HG03060 (cell line): ENCODE measurements around the gene APBB2.

Experiments used
- ATAC-seq: cut with Tn5 transposase; IDR thresholded peaks from one replicate; pipeline ENCODE4 v1.9.1; 2021; ENCODE audit warnings: low read depth, moderate number of reproducible peaks; ENCODE audit not compliant: unreplicated experiment

APBB2 gene

DNA sequence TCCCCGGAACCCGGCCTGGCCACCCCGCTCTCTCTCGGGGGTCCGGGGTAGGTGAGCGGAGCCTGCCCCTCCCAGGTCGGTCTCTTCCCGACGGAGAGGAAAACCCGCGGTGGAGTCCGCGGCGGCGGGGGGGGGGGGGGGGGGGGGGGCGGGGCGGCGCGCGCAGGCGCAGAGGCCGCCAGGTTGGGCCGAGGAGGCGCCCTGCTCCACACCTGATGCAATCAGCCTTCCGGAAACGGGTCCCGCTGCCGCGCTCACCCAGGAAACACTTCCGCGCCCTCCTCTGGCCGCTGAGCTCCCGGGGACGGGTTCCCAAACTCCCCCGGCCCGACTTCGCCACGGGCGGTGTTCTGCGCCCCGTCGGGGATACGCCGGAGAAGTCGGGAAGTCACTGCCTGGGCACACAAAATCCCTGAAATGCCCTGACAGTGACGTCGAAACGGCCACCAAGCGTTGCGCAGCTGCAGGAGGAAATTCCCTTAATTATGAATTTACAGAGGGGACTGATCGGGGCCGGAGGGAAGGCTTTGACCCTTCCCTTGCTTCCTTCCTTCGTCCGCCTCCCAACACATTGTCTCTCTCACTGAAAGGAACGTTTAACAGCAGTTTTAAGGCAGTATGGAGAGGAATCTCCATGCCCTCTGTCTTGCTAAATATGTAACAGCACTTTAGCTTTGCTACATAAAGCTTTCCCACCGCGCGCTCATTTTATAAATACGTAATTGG lies 2.1 kb upstream of the APBB2 start:
- ATAC-seq: peak; percentile 38

DNA sequence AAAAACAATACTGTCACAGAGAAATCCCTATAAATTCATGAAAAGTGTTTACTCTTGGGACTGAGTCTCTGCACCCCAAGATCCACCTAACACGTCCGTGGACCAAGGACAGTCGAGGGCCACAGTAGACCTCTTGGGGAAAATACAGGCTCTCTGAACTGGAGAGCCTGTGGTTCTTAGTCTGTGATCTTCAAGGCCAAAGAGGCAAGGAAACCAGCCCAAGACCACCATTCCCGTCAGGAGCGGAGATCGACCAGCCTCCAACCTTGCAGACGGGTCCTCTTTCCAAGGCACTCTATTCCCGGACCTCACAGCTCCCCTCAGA lies 1.6 kb upstream of the APBB2 start:
- no peak for ATAC-seq

DNA sequence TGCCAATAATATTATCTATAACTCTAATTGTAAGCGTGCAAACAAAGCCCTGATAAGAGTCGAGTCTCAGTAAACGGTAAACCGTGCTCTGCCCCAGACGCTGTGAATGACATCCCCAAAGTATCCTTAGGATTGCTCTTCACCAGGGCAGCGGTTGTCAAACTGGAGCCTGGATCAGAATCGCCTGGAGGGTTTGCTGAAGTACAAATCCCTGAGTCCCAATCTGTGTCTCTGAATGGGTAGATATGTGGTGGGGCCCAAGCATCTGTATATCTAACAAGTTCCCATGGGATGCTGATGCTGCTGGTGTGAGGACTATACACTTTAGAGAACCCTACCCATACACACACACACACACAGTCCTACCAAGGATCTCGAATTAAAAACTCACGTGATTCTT lies 813 bp upstream of the APBB2 start:
- ATAC-seq: no peak

DNA sequence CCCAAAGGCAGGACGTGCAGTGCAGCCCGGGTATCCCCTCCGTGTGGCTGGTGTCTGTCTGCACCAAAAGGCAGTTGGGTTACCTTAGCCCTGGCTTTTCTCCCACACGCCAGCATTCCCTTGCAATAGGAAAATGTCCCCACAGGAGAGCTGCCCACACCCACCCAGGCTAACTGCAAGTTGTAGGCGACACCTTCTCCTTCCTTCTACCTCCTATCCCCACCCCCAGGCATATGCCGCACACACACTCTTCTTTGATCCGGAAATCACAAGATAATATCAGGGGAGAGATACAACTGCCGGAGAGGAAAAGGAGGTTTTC lies 444 bp upstream of the APBB2 start:
- no peak for ATAC-seq

GRCh38 chr4:41213625-41214135 lies 662 bp downstream of the APBB2 start:
- ATAC-seq: no peak

- ATAC-seq: no peak
Observed at GRCh38 chr4:41212616-41213203, 1.6 kb downstream of the APBB2 start.

DNA sequence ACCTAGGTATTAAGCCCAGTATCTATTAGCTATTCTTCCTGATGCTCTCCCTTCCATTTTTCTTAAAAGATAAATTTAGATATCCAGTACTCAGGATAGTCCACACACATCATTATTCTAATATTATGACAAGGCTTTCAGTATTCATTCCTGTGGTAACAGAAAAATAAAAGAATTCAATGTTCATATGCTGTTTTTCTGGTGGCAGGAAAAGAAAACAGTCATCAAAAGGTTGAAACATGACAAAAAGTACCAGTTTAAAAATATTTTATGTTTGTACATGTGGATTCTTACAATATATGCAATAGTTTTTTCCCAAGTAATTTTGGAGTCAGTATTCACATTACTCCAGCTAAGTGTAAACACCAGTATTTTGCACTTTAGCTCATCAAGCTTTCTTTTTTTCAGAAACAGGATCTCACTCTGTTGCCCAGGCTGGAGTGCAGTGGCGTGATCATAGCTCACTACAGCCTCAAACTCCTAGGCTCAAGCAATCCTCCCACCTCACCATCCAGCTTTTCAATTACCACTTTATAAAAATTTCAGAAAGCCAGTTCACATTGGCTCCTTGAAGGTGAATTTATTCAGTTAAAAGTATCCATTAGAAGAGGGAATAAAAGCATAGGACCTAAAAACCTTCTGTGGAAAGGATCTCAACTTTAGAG lies 2.3 kb downstream of the APBB2 start:
- no peak for ATAC-seq

- no peak for ATAC-seq
Observed at GRCh38 chr4:41209901-41210300, 4.4 kb downstream of the APBB2 start.

DNA sequence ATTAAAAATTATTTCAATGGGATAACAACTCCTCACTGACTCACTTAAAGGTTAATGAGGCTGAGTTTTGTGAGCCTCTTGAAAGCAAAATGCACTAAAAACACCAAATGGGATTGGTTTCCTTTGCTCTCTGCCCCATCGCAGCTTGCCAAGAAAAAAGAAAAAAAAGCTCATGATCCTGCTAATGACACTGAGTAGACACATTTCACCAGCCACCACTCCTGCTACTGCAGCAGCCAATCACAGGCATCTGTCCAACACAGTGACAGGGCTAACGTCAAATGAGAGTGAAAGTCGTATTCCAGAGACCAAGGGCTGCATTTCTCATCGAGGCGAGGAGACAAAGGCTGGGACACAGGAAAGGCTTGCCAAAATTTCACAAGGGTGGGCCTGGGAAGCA lies 5.2 kb downstream of the APBB2 start:
- no peak for ATAC-seq

- ATAC-seq: no peak
Observed at GRCh38 chr4:41207291-41207831, 7.0 kb downstream of the APBB2 start.

DNA sequence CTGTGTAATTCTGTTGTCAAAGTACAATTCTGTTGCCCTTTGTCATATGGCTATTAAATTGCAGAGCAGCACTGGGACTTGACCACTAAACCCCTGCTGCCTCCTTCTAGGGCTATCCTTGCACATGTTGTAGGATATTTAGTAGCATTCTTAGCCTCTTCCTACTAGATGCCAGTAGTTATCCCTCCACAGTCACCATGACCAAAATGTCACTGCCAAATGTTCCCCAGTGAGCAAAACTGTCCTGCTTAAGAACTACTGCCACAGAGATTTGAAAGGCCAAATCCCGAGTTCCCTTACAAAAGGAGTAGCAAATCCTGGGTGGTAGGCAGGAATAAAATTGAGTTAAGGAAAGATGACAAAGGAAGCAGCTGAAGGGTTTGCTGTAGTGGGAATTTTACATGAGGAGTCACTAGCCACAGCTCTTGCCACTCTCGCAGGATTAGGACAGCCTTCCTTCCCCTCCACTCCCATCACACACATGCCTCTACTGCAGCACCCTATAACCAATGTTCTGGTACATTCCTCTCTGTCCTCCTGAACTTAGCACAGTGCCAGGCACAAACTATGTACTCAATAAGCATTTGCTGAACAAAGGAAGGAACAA lies 8.4 kb downstream of the APBB2 start:
- ATAC-seq: no peak

DNA sequence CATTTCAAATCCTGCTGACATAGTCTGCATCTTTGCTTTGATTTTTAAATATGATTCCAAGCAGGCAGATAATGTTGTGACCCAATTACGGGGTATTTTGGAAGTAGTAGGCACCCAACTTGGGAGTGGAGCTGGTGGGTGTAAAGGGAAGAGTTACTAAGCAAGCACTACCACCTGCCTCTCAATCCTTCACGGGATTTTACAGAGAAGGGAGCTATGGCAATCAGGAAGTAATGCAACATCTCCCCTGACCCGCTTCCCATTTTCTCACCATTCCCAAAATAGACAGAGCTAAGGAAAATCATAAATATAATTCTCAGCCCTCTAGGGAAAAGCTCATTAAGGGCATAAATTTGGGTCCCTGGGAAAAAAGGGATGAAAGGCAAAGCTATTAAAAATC lies 9.2 kb downstream of the APBB2 start:
- ATAC-seq: no peak

GRCh38 chr4:41204400-41204978 lies 9.9 kb downstream of the APBB2 start:
- ATAC-seq: no peak

DNA sequence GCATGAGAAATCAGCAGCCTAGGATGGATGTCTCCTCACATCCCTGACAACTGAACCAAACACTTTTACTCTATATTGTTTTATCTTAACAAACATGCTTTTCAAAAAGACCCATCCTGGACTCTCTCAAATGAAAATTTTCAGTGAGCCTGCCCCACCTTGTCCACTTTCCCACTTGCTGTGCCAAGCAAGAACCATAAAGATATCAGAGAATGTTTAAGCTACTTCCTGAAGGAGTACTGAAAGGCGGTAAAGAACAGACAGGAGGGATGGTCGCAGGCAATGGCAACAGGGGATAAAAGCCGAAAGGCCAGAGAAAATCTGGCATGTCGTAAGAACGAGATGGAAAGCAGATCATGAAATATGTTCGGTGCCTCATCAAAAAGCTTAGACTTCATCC lies 10.5 kb downstream of the APBB2 start:
- ATAC-seq: no peak

DNA sequence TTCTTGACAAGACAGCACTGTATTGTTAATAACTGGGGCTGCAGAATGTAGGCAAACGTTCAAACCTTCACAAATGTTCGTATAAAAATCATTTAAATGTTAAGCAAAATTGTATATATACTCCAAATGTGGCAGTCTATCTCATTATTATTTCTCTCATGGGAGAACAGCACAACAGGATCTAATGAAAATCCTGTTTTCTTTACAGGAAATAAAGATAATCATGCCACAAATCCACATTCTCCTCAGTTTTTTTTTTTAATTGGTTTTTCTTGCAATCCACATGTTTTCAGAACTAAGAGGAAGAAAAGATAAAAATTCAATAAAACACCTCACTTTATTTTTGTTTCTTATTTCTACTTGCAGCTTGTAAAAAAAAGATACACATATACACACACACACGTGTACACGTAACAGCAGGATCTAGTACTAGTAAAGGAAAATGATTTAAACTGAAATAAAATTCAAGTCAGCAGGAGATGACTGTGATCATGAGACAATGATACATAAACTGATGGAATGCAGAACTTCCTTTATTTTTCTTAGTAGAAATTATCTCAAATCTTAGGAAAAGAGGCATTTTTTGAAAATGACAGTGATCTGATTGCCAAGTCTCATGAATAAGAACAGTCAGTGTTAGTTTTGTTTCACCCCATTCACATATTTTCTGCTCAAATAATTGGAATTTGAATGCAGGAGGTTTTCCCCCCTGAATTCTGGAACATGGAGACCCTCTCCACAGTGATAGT lies 11.3 kb downstream of the APBB2 start:
- ATAC-seq: no peak

DNA sequence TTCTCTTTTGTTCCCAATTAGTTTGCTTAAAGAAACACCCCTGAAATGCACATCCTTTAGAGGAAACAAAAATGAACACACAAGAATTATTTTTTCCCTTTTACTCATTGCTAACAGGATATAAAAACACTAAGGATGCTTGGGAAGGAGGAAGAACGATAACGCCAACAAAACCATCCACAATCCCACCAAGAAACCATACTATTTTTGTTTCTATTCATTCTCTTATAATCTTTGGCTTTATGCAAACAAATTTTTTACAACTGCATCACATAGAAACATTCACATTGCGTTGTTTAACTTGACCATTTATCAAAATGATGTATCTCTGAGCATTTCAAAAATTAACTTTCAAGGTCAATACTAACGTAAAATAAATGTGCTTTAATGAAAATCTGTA lies 12.0 kb downstream of the APBB2 start:
- ATAC-seq: no peak

DNA sequence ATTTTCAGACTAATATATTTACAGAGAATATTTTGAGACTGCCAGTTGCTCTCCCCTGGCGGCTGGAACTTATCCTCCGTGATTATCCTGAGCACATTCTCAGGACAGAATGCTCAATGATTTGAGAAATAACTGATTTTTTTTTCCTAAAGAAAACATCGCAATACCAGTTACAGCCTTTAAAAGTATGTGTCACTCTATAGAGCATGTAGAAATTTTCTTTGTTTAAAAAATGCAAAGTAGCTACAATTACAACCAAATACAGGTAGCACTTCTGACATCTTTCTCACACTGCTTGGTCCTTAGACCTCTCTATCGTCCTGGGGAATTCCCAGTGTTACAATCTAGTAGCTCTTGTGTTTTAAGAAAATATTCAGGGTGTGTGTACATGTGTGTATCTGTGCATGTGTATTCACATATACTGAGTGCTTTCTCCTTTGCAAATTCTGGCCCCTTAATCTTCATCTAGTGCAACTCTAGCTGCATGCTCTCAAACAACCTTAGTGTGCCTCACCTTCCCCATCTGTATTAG lies 13.8 kb downstream of the APBB2 start:
- ATAC-seq: no peak

DNA sequence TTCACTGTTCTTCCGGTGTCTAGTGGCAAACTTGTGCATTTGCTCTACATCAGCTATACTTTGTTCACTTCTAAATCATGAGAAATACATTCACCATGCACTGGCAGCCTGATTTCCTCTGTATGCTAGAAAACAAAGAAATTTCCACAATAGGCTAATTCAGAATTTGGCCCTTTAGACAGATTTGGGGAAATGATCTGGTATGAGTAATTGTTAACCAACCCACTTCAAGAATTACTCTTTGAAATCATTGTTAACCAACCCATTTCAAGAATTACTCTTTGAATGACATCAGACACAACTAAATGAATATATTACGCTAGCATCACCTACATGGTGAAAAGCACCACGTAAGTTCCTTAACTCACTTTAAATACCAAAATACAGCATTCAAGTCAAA lies 14.6 kb downstream of the APBB2 start:
- ATAC-seq: no peak

GRCh38 chr4:41197996-41198395 lies 16.3 kb downstream of the APBB2 start:
- no peak for ATAC-seq

GRCh38 chr4:41197495-41197894 lies 16.8 kb downstream of the APBB2 start:
- ATAC-seq: no peak
